ENCODE results near the gene NRG3. TPM values are rescaled to one million over a fixed set of nuclear protein-coding genes. Genes with fewer than 3 reads are reported as not detected.

NRG3 gene
- total RNA-seq, 2 donors from 2014 or later = 0.93 to 1.5 TPM

GRCh38 chr10:82883603-82884002 lies 1008.6 kb downstream of the NRG3 start:
- intact Hi-C loops (cut with DNase I) = no loop called here
- DNase-seq (ENCODE audit: low spot score) = no peak

GRCh38 chr10:82887488-82887887 lies 1012.5 kb downstream of the NRG3 start:
- no peak for DNase-seq (ENCODE audit: low spot score)
- intact Hi-C loops (cut with DNase I) = no loop called here

- intact Hi-C loops (cut with DNase I) = no loop called here
Observed at GRCh38 chr10:82888809-82889455, 1013.9 kb downstream of the NRG3 start.

GRCh38 chr10:82889728-82890127 lies 1014.7 kb downstream of the NRG3 start:
- no peak for DNase-seq (ENCODE audit: low spot score)
- intact Hi-C loops (cut with DNase I) = no loop called here

More at GRCh38 chr10:82888809-82889455, 1013.9 kb downstream of the NRG3 start:
- DNase-seq (ENCODE audit: low spot score) = no peak

DNA sequence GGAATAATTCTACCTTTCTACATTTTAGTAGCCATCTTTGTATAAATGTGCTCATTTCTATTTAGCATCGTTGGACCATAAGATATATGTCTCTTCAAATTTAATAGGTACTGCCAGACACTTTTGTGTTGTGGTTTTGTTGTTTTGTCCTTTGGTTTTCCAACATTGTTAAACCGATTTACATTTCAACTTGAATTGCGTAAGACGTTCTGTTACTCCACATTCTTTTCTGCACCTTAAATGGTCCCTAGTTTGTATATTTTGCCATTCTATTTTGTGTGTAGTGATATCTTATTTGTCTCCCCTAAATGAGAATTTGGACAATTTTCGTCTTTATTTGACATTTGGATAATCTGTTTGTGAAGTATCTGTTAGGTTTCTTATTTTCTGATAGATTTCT lies 1015.6 kb downstream of the NRG3 start:
- intact Hi-C loops (cut with DNase I) = no loop called here
- no peak for DNase-seq (ENCODE audit: low spot score)

GRCh38 chr10:82908096-82908495 lies 1033.1 kb downstream of the NRG3 start:
- DNase-seq (ENCODE audit: low spot score) = no peak
- intact Hi-C loops (cut with DNase I) = no loop called here

DNA sequence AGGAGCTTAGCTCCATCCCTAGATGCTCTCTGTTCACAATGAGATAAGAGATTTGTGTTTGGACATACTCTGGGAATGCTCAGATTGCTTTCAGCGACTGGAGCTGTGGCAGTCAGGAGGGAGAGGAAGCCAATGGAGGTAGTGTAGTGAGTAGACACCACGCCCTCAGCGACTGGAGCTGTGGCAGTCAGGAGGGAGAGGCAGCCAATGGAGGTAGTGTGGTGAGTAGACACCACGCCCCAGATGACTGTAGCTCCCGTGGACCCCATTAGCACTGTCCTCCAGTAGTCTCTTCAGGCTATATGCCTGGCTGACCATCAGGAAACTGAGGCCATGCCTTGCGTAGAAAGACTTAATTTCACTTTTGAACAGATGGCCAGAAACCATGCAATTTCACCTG lies 1033.8 kb downstream of the NRG3 start:
- DNase-seq (ENCODE audit: low spot score) = no peak
- intact Hi-C loops (cut with DNase I) = no loop called here

- no peak for DNase-seq (ENCODE audit: low spot score)
- intact Hi-C loops (cut with DNase I) = no loop called here
Observed at GRCh38 chr10:82910301-82910700, 1035.3 kb downstream of the NRG3 start.

GRCh38 chr10:82914655-82915136 lies 1039.7 kb downstream of the NRG3 start:
- intact Hi-C loops (cut with DNase I) = no loop called here
- DNase-seq (ENCODE audit: low spot score) = no peak

GRCh38 chr10:82916941-82917340 lies 1041.9 kb downstream of the NRG3 start:
- no peak for DNase-seq (ENCODE audit: low spot score)
- intact Hi-C loops (cut with DNase I) = no loop called here

DNA sequence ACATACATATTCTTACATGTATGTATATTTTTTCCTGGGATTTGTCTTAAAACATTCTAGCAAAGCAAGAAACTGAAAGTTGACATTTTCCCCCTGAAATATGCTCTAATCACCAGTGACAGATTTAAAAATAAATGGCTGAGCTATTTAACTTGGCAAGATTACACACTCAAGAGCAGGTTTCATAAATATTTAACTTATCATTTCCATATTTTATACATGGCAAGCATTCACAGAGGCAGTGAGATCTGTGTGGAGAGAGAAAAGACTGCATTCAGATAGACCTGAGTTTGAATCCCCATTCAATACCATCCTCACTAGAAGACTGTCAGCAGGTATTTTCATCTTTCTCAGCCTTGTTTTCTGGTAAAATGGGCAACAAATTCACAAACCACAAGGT lies 1043.0 kb downstream of the NRG3 start:
- DNase-seq (ENCODE audit: low spot score) = no peak
- intact Hi-C loops (cut with DNase I) = no loop called here

DNA sequence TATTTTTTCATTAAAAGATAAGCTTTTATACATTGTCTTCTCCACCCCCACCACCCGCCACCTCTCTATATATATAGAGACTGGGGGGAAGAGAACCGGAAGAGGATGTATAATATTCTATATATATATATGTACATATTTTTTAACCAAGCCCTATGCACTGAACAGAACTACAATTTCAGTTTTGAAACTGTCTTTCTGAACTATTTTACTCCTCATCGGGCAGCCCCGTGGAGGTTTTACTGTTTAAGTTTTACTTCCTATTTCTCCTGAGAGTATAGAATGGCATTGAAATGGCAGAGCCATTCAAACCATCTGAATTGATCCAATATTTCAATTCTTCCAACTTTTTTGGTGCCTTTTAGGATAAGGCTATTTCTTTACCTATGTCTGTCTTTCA lies 1047.1 kb downstream of the NRG3 start:
- DNase-seq (ENCODE audit: low spot score) = no peak
- intact Hi-C loops (cut with DNase I) = no loop called here

- intact Hi-C loops (cut with DNase I) = no loop called here
- no peak for DNase-seq (ENCODE audit: low spot score)
Observed at GRCh38 chr10:82922755-82923154, 1047.8 kb downstream of the NRG3 start.

DNA sequence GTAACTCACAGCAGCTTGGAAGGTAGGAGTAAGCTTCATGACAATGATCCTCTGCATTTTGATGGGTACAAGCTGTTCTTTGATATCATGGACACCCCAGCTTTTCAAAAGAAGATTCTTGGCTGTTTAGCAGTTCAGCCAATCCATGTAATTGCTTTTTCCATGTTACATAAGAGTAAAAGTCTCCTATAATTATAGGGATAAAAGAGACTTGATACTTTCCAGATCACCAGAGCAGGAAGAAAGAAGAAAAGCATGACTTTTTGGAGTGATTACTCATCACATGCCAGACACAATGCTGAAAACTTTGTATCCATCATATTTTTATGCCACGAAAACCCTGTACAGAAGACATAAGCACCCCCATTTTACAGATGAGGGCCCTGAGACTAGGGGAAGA lies 1049.7 kb downstream of the NRG3 start:
- DNase-seq (ENCODE audit: low spot score) = no peak
- intact Hi-C loops (cut with DNase I) = no loop called here

GRCh38 chr10:82925547-82925946 lies 1050.6 kb downstream of the NRG3 start:
- intact Hi-C loops (cut with DNase I) = no loop called here
- no peak for DNase-seq (ENCODE audit: low spot score)

- DNase-seq (ENCODE audit: low spot score) = no peak
- intact Hi-C loops (cut with DNase I) = no loop called here
Observed at GRCh38 chr10:82932451-82932850, 1057.5 kb downstream of the NRG3 start.

DNA sequence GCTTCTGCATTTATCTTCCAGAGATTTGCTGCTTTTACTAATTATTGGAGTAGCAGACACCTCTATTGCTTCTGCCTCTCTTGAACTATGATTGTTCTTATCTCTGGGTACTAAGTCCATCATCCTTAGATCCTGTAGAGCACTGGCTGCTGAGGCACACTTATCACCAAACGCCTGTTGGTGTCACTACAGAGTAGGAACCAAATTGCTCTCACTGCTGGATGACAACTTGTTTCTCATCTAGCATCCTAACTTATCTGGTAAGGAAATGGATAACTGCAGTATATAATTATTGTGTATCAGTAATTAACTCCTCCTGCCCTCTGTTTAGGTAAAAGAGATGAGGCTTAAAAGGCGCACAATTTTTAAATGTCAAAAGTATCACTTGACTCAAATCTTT lies 1059.4 kb downstream of the NRG3 start:
- intact Hi-C loops (cut with DNase I) = no loop called here
- DNase-seq (ENCODE audit: low spot score) = no peak

GRCh38 chr10:82934947-82935346 lies 1060.0 kb downstream of the NRG3 start:
- intact Hi-C loops (cut with DNase I) = no loop called here
- no peak for DNase-seq (ENCODE audit: low spot score)

DNA sequence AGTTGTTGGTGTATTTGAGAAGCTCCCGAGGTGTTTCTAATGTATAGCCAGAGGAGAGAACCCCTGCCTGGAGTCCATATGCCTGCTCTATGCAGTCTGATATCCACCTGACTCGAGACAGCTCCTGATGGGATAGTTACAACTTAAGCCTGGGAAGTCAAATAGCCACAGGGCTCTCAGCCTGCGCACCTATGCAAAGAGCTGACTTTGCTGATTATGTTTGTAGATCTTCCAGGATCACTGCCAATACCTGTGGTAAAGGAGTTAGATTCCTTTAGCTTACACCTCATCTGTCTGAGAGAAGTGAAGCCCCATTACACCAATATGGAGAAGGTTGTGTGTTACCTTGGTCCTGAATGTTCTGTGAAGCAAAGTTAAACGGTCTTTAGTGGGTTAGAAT lies 1063.3 kb downstream of the NRG3 start:
- intact Hi-C loops (cut with DNase I) = no loop called here
- no peak for DNase-seq (ENCODE audit: low spot score)

- peak; percentile 82 for DNase-seq (ENCODE audit: low spot score)
- intact Hi-C loops (cut with DNase I) = no loop called here
Observed at GRCh38 chr10:82942286-82943099, 1067.5 kb downstream of the NRG3 start.

DNA sequence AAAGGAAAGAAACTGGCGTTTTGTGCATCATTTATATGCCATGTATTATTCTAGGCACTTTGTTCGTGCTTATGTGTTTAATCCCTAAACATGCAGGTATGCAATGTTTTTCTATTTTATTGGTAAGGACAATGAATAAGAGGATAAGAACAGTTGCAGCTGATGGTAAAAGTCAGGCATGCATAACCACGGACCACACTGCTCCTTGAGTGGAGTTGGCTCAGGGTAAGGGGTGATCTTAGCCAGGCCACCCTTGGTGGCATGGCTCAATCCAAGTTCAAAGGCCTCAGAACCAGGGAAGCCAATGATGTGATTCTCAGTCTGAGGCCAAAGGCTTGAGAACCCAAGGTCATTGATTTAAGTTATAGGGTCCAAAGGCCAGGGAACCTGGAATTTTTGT lies 1068.1 kb downstream of the NRG3 start:
- no peak for DNase-seq (ENCODE audit: low spot score)
- intact Hi-C loops (cut with DNase I) = no loop called here

Data from posterior vena cava (tissue), 2 donors.